ENCODE measurements around the gene PON2.

Gene PON2

GRCh38 chr7:95435422-95435780 lies 573 bp upstream of the PON2 start:
- Histone ChIP-seq H3K27me3 (ENCODE audit: insufficient read depth, poor library complexity, severe bottlenecking) (no peaks in the 10 kb centered on the region), H3K4me3 (replicated peaks; ENCODE audit: insufficient read depth, low read length) (peak overlapping the region; percentile 58; the same call in 1 of the 2 replicates), H3K27ac (replicated peaks) (no peak overlapping the region)
- TF ChIP-seq GABPA (IDR thresholded peaks at IDR 0.05; ENCODE audit: low read depth) (no peak), SPI1 (IDR thresholded peaks at IDR 0.05; ENCODE audit: borderline replicate concordance, low read depth) (no peak), REST (IDR thresholded peaks at IDR 0.05; ENCODE audit: insufficient replicate concordance, low read depth) (no peak), POLR2AphosphoS5 (IDR thresholded peaks at IDR 0.05; ENCODE audit: low read depth) (no peak), CTCF (IDR thresholded peaks at IDR 0.05; ENCODE audit: insufficient read depth, low read length) (no peak)
- no peak for DNase-seq (ENCODE audit: low read depth in 1 of 2, low spot score in 1 of 2)

GRCh38 chr7:95433952-95434556 lies 774 bp downstream of the PON2 start:
- H3K4me3 ChIP-seq (replicated peaks; ENCODE audit: insufficient read depth, low read length): peak overlapping the region; percentile 58
- H3K27me3 ChIP-seq (ENCODE audit: insufficient read depth, poor library complexity, severe bottlenecking): no peaks in the 10 kb centered on the region
- TF ChIP-seq REST (IDR thresholded peaks at IDR 0.05; ENCODE audit: insufficient replicate concordance, low read depth) (no peak), SPI1 (IDR thresholded peaks at IDR 0.05; ENCODE audit: borderline replicate concordance, low read depth) (no peak), CTCF (IDR thresholded peaks at IDR 0.05; ENCODE audit: insufficient read depth, low read length) (no peak), POLR2AphosphoS5 (IDR thresholded peaks at IDR 0.05; ENCODE audit: low read depth) (no peak), GABPA (IDR thresholded peaks at IDR 0.05; ENCODE audit: low read depth) (no peak)
- H3K27ac ChIP-seq (replicated peaks): no peak overlapping the region
- DNase-seq (ENCODE audit: low read depth in 1 of 2, low spot score in 1 of 2): no peak

- no peak overlapping the region for H3K4me3 ChIP-seq (replicated peaks; ENCODE audit: insufficient read depth, low read length)
- no peak overlapping the region for H3K27ac ChIP-seq (replicated peaks)
- TF ChIP-seq REST (IDR thresholded peaks at IDR 0.05; ENCODE audit: insufficient replicate concordance, low read depth) (no peak), POLR2AphosphoS5 (IDR thresholded peaks at IDR 0.05; ENCODE audit: low read depth) (no peak), GABPA (IDR thresholded peaks at IDR 0.05; ENCODE audit: low read depth) (no peak), SPI1 (IDR thresholded peaks at IDR 0.05; ENCODE audit: borderline replicate concordance, low read depth) (no peak), CTCF (IDR thresholded peaks at IDR 0.05; ENCODE audit: insufficient read depth, low read length) (no peak)
- H3K27me3 ChIP-seq (ENCODE audit: insufficient read depth, poor library complexity, severe bottlenecking): no peaks in the 10 kb centered on the region
- DNase-seq (ENCODE audit: low read depth in 1 of 2, low spot score in 1 of 2): no peak
These were observed 1.7 kb downstream of the PON2 start for GRCh38 chr7:95433129-95433528.
